ENCODE results near the gene LRBA.

The LRBA gene

DNA sequence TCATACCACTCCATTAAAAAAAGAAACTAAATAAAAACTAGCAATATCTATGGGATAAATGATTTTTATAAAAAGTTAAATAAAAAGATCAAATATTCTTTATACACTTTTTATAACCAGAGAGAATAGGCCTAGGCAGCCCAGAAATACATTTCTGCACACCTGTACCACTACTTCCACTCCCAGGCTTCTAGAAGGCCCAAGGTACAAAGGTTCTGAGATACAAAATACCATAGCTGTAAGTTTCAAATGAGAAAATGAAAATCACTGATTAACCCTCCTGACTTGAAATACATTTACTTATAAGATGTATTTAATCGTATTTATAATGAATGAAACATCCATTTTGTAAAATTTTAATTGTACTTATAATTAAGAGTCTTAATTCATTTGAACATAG lies 659.7 kb downstream of the LRBA start:
- TF ChIP-seq, protein P1, sequence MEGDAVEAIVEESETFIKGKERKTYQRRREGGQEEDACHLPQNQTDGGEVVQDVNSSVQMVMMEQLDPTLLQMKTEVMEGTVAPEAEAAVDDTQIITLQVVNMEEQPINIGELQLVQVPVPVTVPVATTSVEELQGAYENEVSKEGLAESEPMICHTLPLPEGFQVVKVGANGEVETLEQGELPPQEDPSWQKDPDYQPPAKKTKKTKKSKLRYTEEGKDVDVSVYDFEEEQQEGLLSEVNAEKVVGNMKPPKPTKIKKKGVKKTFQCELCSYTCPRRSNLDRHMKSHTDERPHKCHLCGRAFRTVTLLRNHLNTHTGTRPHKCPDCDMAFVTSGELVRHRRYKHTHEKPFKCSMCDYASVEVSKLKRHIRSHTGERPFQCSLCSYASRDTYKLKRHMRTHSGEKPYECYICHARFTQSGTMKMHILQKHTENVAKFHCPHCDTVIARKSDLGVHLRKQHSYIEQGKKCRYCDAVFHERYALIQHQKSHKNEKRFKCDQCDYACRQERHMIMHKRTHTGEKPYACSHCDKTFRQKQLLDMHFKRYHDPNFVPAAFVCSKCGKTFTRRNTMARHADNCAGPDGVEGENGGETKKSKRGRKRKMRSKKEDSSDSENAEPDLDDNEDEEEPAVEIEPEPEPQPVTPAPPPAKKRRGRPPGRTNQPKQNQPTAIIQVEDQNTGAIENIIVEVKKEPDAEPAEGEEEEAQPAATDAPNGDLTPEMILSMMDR (IDR thresholded peaks at IDR 0.05; ENCODE audit: control insufficient read depth, insufficient read depth, low read depth, low read length, missing control alignments), result no peak
- DNase-seq (ENCODE audit: low read depth), result no peak
- H3K4me3 ChIP-seq (ENCODE audit: control insufficient read depth, low read depth, low read length), result no peak overlapping the region

DNA sequence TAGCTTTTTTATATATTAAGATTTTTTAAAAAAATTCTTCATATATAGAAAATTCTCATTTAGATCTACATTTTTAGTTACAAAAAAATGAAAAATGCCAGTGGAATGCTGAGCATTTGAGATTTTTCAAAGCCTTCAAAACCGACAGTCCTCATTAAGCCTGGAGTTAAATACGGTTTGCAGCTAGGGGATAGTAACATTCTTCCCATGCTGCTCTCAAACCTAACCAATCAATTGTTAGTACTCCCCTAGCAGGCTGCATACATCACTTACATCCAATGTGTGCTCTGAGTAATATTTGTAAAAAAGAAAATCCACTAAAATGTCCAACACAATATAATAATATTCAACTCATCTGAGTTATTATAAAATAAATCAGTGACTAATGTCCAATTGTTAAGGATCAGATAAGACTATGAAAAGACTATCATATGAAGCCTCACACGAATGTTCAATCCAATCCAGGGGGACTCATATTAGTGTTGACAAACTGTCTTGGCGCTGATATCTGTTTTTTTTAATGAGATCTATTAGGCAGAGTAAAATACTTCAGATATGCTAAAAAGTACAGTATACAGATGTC lies 660.8 kb downstream of the LRBA start:
- H3K4me3 ChIP-seq (ENCODE audit: control insufficient read depth, low read depth, low read length), result no peak overlapping the region
- TF ChIP-seq, protein P1 (IDR thresholded peaks at IDR 0.05; ENCODE audit: control insufficient read depth, insufficient read depth, low read depth, low read length, missing control alignments), result no peak
- DNase-seq (ENCODE audit: low read depth), result no peak

DNA sequence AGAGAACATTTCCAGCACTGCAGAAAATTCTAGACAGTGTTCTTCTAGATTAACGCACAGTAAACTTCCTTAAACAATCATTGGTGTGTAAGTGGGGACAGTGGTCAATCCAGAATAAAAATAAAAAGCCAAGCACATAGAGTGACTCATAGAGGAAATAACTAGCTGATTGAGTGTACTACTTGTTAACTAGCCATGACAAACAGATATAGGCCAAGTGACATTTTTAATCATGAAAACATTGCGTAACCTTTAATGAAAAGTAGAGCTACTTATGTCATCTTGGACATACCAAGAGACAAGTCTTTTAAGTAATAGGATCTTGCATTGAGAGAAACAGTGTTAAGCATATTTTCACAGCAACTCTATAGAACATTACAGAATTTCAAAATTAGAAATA lies 667.0 kb downstream of the LRBA start:
- H3K4me3 ChIP-seq (ENCODE audit: control insufficient read depth, low read depth, low read length), result no peak overlapping the region
- no peak for DNase-seq (ENCODE audit: low read depth)
- TF ChIP-seq, protein P1 (IDR thresholded peaks at IDR 0.05; ENCODE audit: control insufficient read depth, insufficient read depth, low read depth, low read length, missing control alignments), result no peak

DNA sequence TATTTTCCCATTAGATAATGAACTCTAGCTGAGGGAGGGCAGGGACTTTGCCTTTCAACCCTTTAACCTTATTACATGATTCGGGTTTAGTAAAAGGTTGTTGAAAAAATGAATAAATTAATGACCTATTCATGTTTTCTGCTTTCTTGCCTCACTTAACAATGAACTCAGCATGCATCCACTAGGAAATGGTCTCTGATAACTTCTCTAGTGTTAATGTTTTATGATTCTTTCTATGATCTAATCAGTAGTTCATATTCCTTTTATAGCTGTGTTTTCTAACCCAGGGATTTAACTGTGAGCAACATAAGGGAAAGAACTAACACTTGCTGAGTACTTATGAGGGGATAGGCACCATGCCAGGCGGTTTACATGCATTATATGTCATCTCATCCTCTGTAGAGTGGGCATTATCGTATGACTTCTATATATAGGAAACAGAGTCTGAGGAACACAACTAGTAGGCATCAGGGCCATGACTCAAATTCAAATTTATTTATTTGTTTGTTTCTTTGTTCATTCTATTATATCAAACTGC lies 669.8 kb downstream of the LRBA start:
- H3K4me3 ChIP-seq (ENCODE audit: control insufficient read depth, low read depth, low read length), result no peak overlapping the region
- DNase-seq (ENCODE audit: low read depth), result no peak
- TF ChIP-seq, protein P1 (IDR thresholded peaks at IDR 0.05; ENCODE audit: control insufficient read depth, insufficient read depth, low read depth, low read length, missing control alignments), result no peak

DNA sequence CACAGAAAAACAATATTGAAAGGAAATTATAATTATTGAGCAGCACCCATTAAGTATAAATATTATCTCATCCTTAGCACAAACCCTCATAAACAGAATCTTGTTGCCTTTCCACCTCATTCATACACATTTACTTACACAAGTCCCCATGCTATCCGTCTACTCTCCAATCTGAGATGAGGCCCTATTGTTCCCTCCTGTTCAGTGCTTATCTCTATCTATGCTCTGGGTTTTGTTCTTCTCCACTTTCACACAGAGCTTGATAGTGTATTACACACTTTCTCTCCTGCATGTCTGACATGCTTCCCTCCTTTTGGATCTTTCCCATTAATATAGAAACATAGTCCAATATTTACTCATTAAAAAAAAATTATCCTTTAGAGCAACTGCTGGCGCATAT lies 671.3 kb downstream of the LRBA start:
- TF ChIP-seq, protein P1 (IDR thresholded peaks at IDR 0.05; ENCODE audit: control insufficient read depth, insufficient read depth, low read depth, low read length, missing control alignments), result no peak
- DNase-seq (ENCODE audit: low read depth), result no peak
- H3K4me3 ChIP-seq (ENCODE audit: control insufficient read depth, low read depth, low read length), result no peak overlapping the region

DNA sequence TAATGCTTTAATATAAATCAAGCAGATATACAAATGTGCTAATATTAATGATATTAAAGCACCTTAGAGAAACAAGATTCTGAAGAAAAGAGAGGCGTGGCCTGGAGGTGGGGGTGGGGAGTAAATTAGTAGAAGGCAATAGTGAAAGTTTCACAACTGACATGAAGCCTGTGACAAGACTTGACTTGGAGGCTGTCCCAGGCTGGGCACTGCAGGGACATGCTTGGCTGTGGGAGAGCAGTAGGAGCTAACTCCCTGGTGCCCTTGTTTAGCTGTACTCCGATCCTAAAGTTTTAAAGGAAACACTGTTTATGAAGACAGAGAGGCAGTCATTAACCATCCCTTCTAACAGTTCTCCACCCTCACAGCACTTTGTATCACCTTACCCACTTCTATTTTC lies 672.1 kb downstream of the LRBA start:
- no peak overlapping the region for H3K4me3 ChIP-seq (ENCODE audit: control insufficient read depth, low read depth, low read length)
- no peak for DNase-seq (ENCODE audit: low read depth)
- TF ChIP-seq, protein P1 (IDR thresholded peaks at IDR 0.05; ENCODE audit: control insufficient read depth, insufficient read depth, low read depth, low read length, missing control alignments), result no peak
